SH-SY5Y (cell line): Measurements from ENCODE around the gene GTF2H4.

Experiments used
- GATA2 ChIP-seq: IDR thresholded peaks from 2 replicates; pipeline ENCODE4 v1.6.1; 2011; ENCODE audit warnings: mild to moderate bottlenecking, low read depth, low read length
- GATA3 ChIP-seq: IDR thresholded peaks from 2 replicates; pipeline ENCODE4 v1.6.1; 2011; ENCODE audit warnings: low read depth, mild to moderate bottlenecking, low read length, moderate library complexity

GRCh38 chr6:30889921-30890645, 17.9 kb upstream of the GTF2H4 start:
- TF ChIP-seq GATA3 (no peak), GATA2 (no peak)
